ENCODE data around the gene SOHLH1. TPM values are rescaled to one million over a fixed set of nuclear protein-coding genes. Genes with fewer than 3 reads are reported as not detected.

SOHLH1 gene
- polyA plus RNA-seq, 6 donors from 2014 or later: not detected

DNA sequence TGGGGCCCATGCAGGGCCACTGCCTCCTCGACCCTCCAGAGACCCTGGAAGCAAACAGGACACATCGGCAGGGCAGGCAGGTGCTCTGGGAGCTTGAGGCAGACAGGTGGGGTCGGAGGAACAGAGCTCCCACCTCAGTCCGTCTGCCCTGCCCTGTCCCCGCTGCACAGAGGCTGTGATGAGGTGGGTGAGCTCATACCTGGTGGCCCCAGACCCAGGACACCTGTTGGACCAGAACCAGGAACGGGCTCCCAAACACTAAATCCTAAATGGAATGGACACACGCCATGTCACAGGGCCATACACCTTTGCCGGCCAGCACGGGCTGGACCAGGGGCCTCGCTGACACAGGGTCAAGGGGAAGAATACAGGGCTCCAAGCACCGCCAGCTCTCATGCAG, 5.5 kb downstream of the SOHLH1 start:
- Mint-ChIP-seq H3K27me3 (no peaks in the 10 kb centered on the region), H3K4me1 (no peaks in the 10 kb centered on the region), H3K36me3 (no peaks in the 10 kb centered on the region), H3K4me3 (peak overlapping the region in 1 of 8 donors; percentile 52), H3K9me3 (no peaks in the 10 kb centered on the region), H3K27ac (no peak overlapping the region)
- DNase-seq: no peak
- ATAC-seq (ENCODE audit: low read depth in 2 of 2): no peak

DNA sequence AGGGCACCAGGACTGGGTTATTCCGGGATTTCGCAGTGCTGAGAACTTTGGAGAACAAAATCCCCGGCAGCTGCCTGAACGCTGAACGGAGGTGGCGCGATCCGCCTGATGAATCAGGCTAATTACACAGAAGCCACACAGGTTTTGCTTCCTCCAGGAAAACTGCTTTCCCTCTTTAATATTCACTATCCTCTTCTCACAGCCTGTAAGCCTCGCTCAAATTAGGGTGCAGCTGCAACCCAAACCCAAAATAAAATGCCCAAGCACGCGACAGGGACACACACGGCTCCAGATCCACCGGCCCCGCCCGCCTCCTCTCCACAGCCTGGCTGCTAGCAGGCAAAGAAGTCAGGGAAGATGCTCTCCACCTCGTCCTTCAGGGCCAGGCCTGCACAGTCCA, 6.0 kb downstream of the SOHLH1 start:
- H3K4me1 Mint-ChIP-seq: no peaks in the 10 kb centered on the region
- no peak overlapping the region for H3K27ac Mint-ChIP-seq

DNA sequence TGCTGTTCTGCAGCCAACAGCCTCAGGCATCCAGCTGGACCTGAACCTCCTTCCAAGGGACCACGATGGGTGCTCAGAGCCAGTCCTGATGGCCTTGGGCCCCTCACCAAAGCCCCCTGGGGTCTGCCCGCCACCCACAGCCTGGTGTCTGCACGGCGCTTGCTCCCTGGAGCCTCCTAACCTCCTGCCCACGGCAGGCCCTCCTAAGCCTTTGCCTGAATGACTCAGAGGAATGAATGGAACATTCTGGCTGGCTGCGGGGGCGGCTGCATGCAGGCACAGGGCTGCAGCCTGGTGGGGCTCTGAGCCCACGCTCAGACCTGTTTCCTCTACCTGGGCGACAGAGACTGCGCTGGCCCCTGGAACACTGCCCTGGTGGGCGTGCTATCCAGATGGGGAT, 6.9 kb downstream of the SOHLH1 start:
- Mint-ChIP-seq H3K4me1 (no peaks in the 10 kb centered on the region), H3K9me3 (no peaks in the 10 kb centered on the region)

More for the DNA sequence above, 6.0 kb downstream of the SOHLH1 start:
- H3K4me3 Mint-ChIP-seq: no peak overlapping the region
- H3K36me3 Mint-ChIP-seq: no peaks in the 10 kb centered on the region
- H3K9me3 Mint-ChIP-seq: no peaks in the 10 kb centered on the region
- no peaks in the 10 kb centered on the region for H3K27me3 Mint-ChIP-seq
- no peak for DNase-seq
- no peak for ATAC-seq (ENCODE audit: low read depth in 2 of 2)

DNA sequence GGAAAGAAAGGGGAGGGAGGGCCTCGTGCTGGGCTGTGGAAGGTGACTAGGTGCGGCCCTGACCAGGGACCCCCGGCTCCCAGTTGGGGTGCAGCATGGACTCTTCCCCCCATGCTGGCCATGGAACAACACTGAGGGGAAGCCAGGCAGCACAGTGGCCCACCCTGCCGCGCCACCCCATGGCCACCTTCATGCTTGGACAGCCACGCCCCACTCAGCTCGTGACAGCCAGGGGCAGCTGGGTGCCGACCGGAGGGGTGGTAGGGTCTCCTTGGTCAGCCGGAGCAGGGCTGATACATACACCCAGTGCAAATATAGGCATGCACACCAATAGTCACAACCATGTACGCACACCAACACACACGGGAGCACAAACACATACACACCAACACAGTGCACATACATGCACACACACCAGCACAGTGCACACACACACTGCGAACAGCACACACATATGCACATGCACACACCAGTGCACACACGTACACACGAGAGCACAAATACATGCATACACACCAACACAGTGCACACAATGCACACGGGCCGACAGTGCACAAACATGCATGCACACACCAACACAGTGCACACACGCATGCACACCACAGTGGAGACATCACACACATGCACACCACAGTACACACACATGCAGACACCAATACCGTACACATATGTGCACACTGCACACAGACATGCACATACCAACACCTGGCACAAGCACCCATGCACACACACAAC, 8.3 kb downstream of the SOHLH1 start:
- H3K4me3 Mint-ChIP-seq: no peak overlapping the region
- no peaks in the 10 kb centered on the region for H3K9me3 Mint-ChIP-seq

More for the DNA sequence above, 6.9 kb downstream of the SOHLH1 start:
- no peaks in the 10 kb centered on the region for H3K27me3 Mint-ChIP-seq
- H3K36me3 Mint-ChIP-seq: no peaks in the 10 kb centered on the region
- H3K27ac Mint-ChIP-seq: no peak overlapping the region
- ATAC-seq (ENCODE audit: low read depth in 2 of 2) (no peak), DNase-seq (no peak)
- H3K4me3 Mint-ChIP-seq: no peak overlapping the region

DNA sequence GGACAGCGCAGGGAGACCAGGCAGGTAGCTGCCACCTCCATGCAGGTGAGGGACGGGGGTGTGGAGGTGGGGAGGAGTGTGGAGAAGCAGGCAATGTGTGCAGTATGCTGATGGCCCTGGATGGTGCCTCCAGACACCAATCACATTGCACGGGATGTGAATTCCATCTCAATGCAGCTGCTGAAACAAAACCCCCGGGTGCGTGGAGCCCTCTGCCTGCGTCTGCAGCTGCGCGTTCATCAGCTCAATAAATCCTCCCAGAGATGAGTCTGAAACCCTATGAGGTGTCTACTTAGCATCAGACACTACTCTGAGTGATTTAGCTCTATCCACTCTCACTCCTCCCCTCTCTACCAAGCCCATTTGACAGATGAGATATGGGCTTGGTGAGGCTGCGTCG, 10.3 kb downstream of the SOHLH1 start:
- Mint-ChIP-seq H3K36me3 (no peaks in the 10 kb centered on the region), H3K27me3 (peaks cover 0 to 2% (median 0%) of the 10 kb centered on the region in 3 donors), H3K4me3 (no peak overlapping the region), H3K9me3 (no peaks in the 10 kb centered on the region), H3K27ac (peak overlapping the region in 1 of 6 donors; percentile 19), H3K4me1 (no peaks in the 10 kb centered on the region)
- ATAC-seq (ENCODE audit: low read depth in 2 of 2) (no peak), DNase-seq (no peak)

More for the DNA sequence above, 8.3 kb downstream of the SOHLH1 start:
- H3K4me1 Mint-ChIP-seq: no peaks in the 10 kb centered on the region
- peak overlapping the region in 1 of 6 donors; percentile 59 for H3K27ac Mint-ChIP-seq
- ATAC-seq (ENCODE audit: low read depth in 2 of 2) (no peak), DNase-seq (no peak)
- no peaks in the 10 kb centered on the region for H3K36me3 Mint-ChIP-seq
- no peaks in the 10 kb centered on the region for H3K27me3 Mint-ChIP-seq

DNA sequence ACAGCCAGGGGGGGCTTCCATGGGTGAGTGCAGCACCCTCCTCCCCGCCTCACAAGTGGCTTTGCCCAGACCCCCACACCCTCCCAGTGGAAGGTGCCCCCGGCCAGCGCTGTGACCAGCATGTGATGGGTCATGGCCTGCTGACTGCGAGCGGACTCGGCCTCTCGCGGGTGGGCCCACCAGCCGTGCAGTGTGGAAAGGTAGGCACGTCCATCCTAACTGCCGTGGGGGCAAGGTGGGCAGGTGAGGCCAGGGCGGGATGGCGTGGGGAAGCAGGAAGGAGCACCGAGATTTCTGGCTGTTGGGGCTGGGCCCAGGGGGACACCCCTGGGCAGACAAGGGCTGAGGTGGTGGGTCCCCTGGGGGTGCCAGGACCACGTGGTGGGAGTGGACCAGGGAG, 12.1 kb downstream of the SOHLH1 start:
- H3K4me1 Mint-ChIP-seq: no peaks in the 10 kb centered on the region
- no peak overlapping the region for H3K4me3 Mint-ChIP-seq
- DNase-seq (no peak), ATAC-seq (ENCODE audit: low read depth in 2 of 2) (no peak)
- no peaks in the 10 kb centered on the region for H3K9me3 Mint-ChIP-seq
- H3K27me3 Mint-ChIP-seq: peaks cover 0 to 17% (median 5%) of the 10 kb centered on the region in 3 donors
- H3K27ac Mint-ChIP-seq: no peak overlapping the region
- no peaks in the 10 kb centered on the region for H3K36me3 Mint-ChIP-seq

DNA sequence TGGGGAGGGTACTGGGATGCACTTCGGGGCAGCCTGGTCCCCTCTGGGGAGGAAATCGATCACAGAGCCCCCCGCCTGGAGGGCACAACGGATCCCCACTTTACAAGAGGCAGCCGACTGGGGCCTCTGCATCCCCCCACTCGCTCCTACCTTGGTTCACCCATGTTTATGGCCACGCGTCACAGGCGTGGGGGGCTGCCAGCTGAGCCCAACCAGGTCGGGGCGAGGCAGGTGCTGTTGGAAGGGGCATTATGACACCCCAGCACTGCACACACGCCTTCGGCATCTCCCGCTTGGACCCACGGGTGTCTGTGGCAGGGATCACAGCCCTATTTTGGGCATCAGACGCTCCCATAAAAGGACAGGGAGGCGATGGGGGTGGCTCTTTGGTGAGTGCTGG, 14.6 kb downstream of the SOHLH1 start:
- DNase-seq: no peak
- Mint-ChIP-seq H3K9me3 (no peaks in the 10 kb centered on the region), H3K4me3 (no peak overlapping the region), H3K27ac (no peak overlapping the region), H3K36me3 (no peaks in the 10 kb centered on the region), H3K4me1 (no peaks in the 10 kb centered on the region), H3K27me3 (peaks cover 4 to 26% (median 5%) of the 10 kb centered on the region in 3 donors)
- ATAC-seq (ENCODE audit: low read depth in 2 of 2): no peak

DNA sequence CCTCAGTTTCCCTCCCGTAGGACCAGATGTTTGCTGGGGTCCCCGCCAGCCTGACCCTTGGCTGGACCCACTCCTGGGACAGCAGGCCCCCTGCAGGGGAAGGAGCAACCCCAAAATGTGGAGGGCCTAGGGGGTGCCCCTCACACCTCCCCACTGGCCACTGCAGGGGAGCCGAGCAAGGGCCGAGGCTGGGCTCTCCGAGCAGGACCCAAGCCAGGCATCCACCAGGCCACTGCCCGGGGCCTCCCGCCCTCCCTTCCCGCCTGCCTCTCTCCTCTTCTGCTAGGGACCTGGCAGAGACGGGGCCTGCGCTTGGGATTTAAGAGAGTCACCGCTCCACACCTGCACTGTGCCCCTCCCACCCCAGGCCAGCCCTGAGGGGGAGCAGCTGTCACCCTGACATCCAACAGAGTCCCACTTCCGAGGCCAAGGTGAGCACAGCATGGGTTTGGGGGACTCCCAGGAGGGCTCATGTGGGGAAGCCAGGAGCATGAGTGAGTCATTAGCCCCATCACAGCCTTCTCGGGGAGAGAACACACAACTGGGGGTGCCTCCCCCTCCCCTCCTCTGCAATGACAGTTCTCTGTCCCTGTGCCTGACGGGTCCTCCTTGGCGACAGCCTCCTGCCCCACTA, 15.8 kb downstream of the SOHLH1 start:
- Mint-ChIP-seq H3K36me3 (no peaks in the 10 kb centered on the region), H3K4me1 (no peaks in the 10 kb centered on the region), H3K4me3 (no peak overlapping the region), H3K27me3 (peaks cover 4 to 26% (median 5%) of the 10 kb centered on the region in 3 donors), H3K9me3 (no peaks in the 10 kb centered on the region), H3K27ac (no peak overlapping the region)
- no peak for DNase-seq
- no peak for ATAC-seq (ENCODE audit: low read depth in 2 of 2)

DNA sequence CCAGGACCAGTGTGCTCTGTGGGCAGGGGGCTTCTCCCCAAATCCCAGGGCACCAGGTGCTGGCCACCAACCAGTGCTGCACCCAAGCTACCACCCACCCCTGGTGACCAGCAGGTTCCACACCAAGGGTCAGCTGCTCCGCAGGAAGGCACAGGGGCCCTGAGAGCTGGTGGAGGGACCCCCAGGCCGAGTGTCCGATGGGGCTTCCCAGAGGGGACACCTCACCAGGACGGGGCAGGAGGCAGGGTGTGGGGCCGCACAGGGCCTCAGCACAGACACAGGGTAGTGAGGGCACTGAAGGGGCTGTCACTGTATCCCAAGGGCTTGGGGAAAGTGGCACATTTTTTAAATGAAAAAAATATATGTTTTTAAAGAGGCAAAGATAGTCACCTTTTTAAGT, 18.1 kb downstream of the SOHLH1 start:
- Mint-ChIP-seq H3K4me1 (no peaks in the 10 kb centered on the region), H3K27me3 (peaks cover 4 to 26% (median 5%) of the 10 kb centered on the region in 3 donors), H3K9me3 (no peaks in the 10 kb centered on the region), H3K27ac (no peak overlapping the region), H3K36me3 (no peaks in the 10 kb centered on the region), H3K4me3 (no peak overlapping the region)
- ATAC-seq (ENCODE audit: low read depth in 2 of 2) (no peak), DNase-seq (no peak)

DNA sequence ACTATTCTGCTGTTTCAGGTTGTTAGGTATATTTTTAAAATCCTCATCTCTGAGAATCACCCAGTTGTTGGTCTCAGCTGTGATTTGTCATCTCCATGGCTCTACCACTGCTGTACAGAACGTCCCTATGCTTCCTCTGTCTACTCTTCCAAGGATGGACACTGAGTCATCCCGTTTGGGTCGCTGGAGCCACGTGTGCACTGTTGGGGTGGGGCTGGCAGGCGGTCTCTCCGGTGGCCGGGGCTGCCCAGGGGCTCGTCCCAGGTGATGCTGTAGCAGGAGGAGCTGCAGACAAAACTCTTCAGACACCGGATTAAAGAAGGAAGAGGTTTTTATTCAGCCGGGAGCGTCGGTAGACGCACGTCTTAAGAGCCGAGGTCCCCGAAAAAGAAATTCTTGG, 19.2 kb downstream of the SOHLH1 start:
- DNase-seq (no peak), ATAC-seq (ENCODE audit: low read depth in 2 of 2) (no peak)
- H3K27ac Mint-ChIP-seq: no peak overlapping the region
- no peaks in the 10 kb centered on the region for H3K9me3 Mint-ChIP-seq
- no peaks in the 10 kb centered on the region for H3K36me3 Mint-ChIP-seq
- H3K4me1 Mint-ChIP-seq: no peaks in the 10 kb centered on the region
- H3K27me3 Mint-ChIP-seq: peaks cover 4 to 26% (median 5%) of the 10 kb centered on the region in 3 donors
- H3K4me3 Mint-ChIP-seq: no peak overlapping the region

DNA sequence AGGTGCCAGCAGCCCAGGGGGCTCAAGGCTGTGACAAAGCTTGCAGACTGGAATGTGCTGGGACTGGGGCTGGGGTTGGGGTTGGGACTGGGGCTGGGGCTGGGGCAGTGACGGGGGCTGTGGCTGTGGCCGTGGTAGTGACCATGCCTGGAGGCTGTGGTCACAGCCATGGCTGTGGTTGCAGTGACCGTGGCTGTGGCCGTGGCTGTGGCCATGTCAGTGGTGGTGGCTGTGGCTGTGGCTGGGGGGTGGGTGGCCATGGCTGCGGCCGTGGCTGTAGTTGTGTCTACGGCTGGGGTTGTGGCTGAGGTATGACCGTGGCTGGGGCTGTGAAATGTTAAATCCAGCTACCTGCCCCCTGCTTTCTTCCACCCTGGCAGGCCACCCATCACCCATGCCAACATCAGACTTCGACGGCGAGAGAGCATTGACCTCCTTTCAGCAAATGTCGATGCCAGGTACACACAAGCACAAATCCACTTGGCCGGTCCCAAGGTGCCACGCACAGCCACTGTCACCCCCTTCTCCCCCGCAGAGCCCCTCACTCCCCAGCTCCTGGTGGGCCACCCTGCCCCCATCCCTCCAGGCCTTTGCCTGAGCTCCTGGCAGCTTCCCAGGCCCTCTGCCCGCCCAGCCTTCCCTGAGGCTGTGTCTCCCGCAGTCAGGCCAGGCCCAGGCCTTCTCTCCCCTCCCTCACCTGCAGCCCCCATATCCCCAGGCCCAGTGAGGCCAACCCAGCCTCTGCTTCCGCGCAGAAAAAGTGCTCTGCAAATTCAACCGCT, 20.9 kb downstream of the SOHLH1 start:
- H3K9me3 Mint-ChIP-seq: no peaks in the 10 kb centered on the region
- H3K27ac Mint-ChIP-seq: no peak overlapping the region
- H3K4me3 Mint-ChIP-seq: no peak overlapping the region
- H3K36me3 Mint-ChIP-seq: no peaks in the 10 kb centered on the region
- ATAC-seq (ENCODE audit: low read depth in 2 of 2) (no peak), DNase-seq (no peak)
- H3K4me1 Mint-ChIP-seq: no peaks in the 10 kb centered on the region
- H3K27me3 Mint-ChIP-seq: peaks cover 0 to 18% (median 4%) of the 10 kb centered on the region in 3 donors

DNA sequence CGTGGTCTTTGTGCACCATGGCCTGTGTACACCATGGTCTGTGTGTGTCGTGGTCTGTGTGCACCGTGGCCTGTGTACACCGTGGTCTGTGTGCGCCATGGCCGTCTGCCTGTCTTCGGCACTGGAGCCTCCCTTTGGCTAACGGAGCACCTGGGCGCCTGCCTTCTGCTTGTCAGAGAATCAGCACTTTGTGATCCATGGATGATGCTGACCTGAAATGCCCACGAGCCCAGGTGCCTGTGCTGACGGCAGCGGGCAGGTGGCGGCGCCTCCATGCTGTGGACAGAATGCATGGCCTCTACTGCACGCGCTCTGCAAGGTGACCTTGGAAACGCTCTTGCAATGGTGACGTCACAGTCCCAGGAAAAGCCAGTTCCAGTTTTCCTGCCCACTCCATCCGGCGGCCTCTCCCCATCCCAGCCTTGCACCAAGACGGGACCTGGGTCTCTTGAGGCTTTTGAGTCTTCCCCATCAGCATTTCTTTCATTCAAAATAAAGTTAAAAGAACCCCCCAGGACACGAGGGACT, 21.6 kb downstream of the SOHLH1 start:
- no peaks in the 10 kb centered on the region for H3K9me3 Mint-ChIP-seq
- H3K27me3 Mint-ChIP-seq: peaks cover 0 to 13% (median 4%) of the 10 kb centered on the region in 3 donors
- H3K4me1 Mint-ChIP-seq: no peaks in the 10 kb centered on the region
- no peak overlapping the region for H3K4me3 Mint-ChIP-seq
- H3K27ac Mint-ChIP-seq: no peak overlapping the region
- DNase-seq (no peak), ATAC-seq (ENCODE audit: low read depth in 2 of 2) (no peak)
- H3K36me3 Mint-ChIP-seq: no peaks in the 10 kb centered on the region

DNA sequence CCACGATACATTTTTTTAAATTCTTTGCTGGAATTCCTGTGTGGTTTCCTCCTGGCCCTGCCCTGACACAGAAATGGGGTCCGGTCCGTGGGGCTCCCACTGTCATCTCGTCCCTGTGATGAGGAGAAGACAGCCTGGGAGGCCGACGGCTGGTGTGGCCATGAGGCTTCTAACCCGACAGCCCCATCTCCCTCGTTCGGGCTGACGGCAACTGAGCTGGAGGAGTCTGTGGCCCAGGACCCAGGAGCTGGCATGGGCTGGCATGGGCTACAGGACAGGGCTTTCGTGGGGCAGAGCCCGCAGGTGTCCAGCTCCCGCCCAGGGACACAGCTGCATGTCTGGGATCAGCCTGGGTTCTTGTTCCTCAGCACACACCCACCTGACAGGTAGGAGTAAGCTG, 22.4 kb downstream of the SOHLH1 start:
- no peaks in the 10 kb centered on the region for H3K9me3 Mint-ChIP-seq
- H3K4me3 Mint-ChIP-seq: no peak overlapping the region
- ATAC-seq (ENCODE audit: low read depth in 2 of 2) (no peak), DNase-seq (no peak)
- no peak overlapping the region for H3K27ac Mint-ChIP-seq
- peaks cover 0 to 11% (median 9%) of the 10 kb centered on the region in 3 donors for H3K27me3 Mint-ChIP-seq
- no peaks in the 10 kb centered on the region for H3K36me3 Mint-ChIP-seq
- H3K4me1 Mint-ChIP-seq: no peaks in the 10 kb centered on the region
